ENCODE results near the gene IGF2BP2.

GRCh38 chr3:185866995-185867394 lies 42.2 kb upstream of the IGF2BP2 start:
- TF ChIP-seq CTCF (conservative IDR thresholded peaks at IDR 0.05; ENCODE audit: low read depth, low read length): no peak
- TF ChIP-seq POLR2A (IDR thresholded peaks at IDR 0.05; ENCODE audit: low read depth, low read length): no peak
- TF ChIP-seq MAZ (IDR thresholded peaks at IDR 0.05; ENCODE audit: borderline replicate concordance, low read depth, low read length): no peak
